Measurements from ENCODE around the gene ZMYND19.

- TF ChIP-seq SIN3A (conservative IDR thresholded peaks at IDR 0.05 in 1 of 2, IDR thresholded peaks at IDR 0.05 in 1 of 2; ENCODE audit: low read depth in 1 of 2, low read length in 2 of 2) (no peak), CTCF (IDR thresholded peaks at IDR 0.05; ENCODE audit: control extremely low read depth in 1 of 3, insufficient read depth in 1 of 3, low read depth in 1 of 3, low read length in 3 of 3) (no peak), EZH2 (IDR thresholded peaks at IDR 0.05; ENCODE audit: low read depth, low read length, severe bottlenecking) (no peak)
These were observed 39.8 kb upstream of the ZMYND19 start for GRCh38 chr9:137630126-137630525.

Data from H1 (cell line).